ENCODE results near the gene LPCAT4.

LPCAT4 gene

GRCh38 chr15:34366271-34367065 lies 528 bp downstream of the LPCAT4 start:
- H3K9ac ChIP-seq (ENCODE audit: low read depth, low read length): peak overlapping the region; percentile 98
- TF ChIP-seq, protein P1, sequence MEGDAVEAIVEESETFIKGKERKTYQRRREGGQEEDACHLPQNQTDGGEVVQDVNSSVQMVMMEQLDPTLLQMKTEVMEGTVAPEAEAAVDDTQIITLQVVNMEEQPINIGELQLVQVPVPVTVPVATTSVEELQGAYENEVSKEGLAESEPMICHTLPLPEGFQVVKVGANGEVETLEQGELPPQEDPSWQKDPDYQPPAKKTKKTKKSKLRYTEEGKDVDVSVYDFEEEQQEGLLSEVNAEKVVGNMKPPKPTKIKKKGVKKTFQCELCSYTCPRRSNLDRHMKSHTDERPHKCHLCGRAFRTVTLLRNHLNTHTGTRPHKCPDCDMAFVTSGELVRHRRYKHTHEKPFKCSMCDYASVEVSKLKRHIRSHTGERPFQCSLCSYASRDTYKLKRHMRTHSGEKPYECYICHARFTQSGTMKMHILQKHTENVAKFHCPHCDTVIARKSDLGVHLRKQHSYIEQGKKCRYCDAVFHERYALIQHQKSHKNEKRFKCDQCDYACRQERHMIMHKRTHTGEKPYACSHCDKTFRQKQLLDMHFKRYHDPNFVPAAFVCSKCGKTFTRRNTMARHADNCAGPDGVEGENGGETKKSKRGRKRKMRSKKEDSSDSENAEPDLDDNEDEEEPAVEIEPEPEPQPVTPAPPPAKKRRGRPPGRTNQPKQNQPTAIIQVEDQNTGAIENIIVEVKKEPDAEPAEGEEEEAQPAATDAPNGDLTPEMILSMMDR (IDR thresholded peaks at IDR 0.05; ENCODE audit: borderline replicate concordance, extremely low read depth, low read length, poor library complexity, severe bottlenecking): no peak
- TF ChIP-seq EZH2 (IDR thresholded peaks at IDR 0.05; ENCODE audit: borderline replicate concordance, low read depth, low read length, severe bottlenecking): no peak
- H3K4me1 ChIP-seq (ENCODE audit: insufficient read depth, low read length): peaks cover 29% of the 10 kb centered on the region
- H3K27ac ChIP-seq (ENCODE audit: low read length): peak overlapping the region; percentile 69
- DNase-seq (peak; percentile 73), ATAC-seq (ENCODE audit: insufficient read depth, low read depth) (peak; percentile 47)
- H3K4me2 ChIP-seq (ENCODE audit: insufficient read depth, low read length): peak overlapping the region; percentile 79
- peaks cover 22% of the 10 kb centered on the region for H3K79me2 ChIP-seq (ENCODE audit: insufficient read depth, low read length)
- peaks cover 22% of the 10 kb centered on the region for H3K36me3 ChIP-seq (ENCODE audit: insufficient read depth, low read length)
- peaks cover 6% of the 10 kb centered on the region; the same call in 1 of the 2 replicates for H4K20me1 ChIP-seq (ENCODE audit: insufficient read depth, low read length)
- peak overlapping the region; percentile 58 to 92; a peak in 3 of 4 replicates for H3K4me3 ChIP-seq (ENCODE audit: low read depth in 1 of 2, low read length in 2 of 2)
- H3K27me3 ChIP-seq (ENCODE audit: insufficient read depth, low read length, poor library complexity): no peaks in the 10 kb centered on the region
- H2AFZ ChIP-seq (ENCODE audit: low read depth, low read length): peak overlapping the region; percentile 78
- no peaks in the 10 kb centered on the region for H3K9me3 ChIP-seq (ENCODE audit: insufficient read depth, low read length, severe bottlenecking)

DNA sequence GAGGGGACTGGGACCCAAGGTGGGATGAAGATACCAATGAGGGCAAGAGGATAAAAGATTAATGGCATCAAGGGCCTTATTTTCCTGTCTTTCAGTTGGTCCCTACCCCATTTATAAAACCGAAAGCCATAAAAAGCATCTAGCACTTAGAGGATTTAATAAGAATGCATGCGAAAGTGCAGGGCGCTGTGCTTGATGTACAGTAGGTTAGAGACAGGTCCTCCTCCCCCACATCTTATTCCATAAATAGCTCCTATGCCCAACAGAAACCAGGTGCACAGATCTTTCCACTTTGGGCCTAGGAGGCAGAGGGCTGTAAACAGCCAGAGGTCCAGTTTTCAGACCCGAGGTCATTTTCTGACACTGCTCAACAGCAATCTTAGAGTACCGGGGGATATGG lies 1.2 kb downstream of the LPCAT4 start:
- H3K27me3 ChIP-seq (ENCODE audit: insufficient read depth, low read length, poor library complexity): no peaks in the 10 kb centered on the region
- TF ChIP-seq EZH2 (IDR thresholded peaks at IDR 0.05; ENCODE audit: borderline replicate concordance, low read depth, low read length, severe bottlenecking): no peak
- TF ChIP-seq, protein P1 (IDR thresholded peaks at IDR 0.05; ENCODE audit: borderline replicate concordance, extremely low read depth, low read length, poor library complexity, severe bottlenecking): no peak
- H3K4me3 ChIP-seq (ENCODE audit: low read depth in 1 of 2, low read length in 2 of 2): peak overlapping the region; percentile 58 to 92; a peak in 3 of 4 replicates
- peaks cover 27% of the 10 kb centered on the region for H3K36me3 ChIP-seq (ENCODE audit: insufficient read depth, low read length)
- H3K4me2 ChIP-seq (ENCODE audit: insufficient read depth, low read length): peak overlapping the region; percentile 79
- no peaks in the 10 kb centered on the region for H3K9me3 ChIP-seq (ENCODE audit: insufficient read depth, low read length, severe bottlenecking)
- H3K4me1 ChIP-seq (ENCODE audit: insufficient read depth, low read length): peaks cover 29% of the 10 kb centered on the region
- no peak for DNase-seq
- peak overlapping the region; percentile 98 for H3K9ac ChIP-seq (ENCODE audit: low read depth, low read length)
- peaks cover 6% of the 10 kb centered on the region; the same call in 1 of the 2 replicates for H4K20me1 ChIP-seq (ENCODE audit: insufficient read depth, low read length)
- peak overlapping the region; percentile 69 for H3K27ac ChIP-seq (ENCODE audit: low read length)
- ATAC-seq (ENCODE audit: insufficient read depth, low read depth): no peak
- H2AFZ ChIP-seq (ENCODE audit: low read depth, low read length): peak overlapping the region; percentile 70
- peaks cover 22% of the 10 kb centered on the region for H3K79me2 ChIP-seq (ENCODE audit: insufficient read depth, low read length)

- H3K79me2 ChIP-seq (ENCODE audit: insufficient read depth, low read length): peaks cover 22% of the 10 kb centered on the region
- H2AFZ ChIP-seq (ENCODE audit: low read depth, low read length): no peak overlapping the region
- H4K20me1 ChIP-seq (ENCODE audit: insufficient read depth, low read length): peaks cover 6% of the 10 kb centered on the region; the same call in 1 of the 2 replicates
- peaks cover 29% of the 10 kb centered on the region for H3K4me1 ChIP-seq (ENCODE audit: insufficient read depth, low read length)
- peak overlapping the region; percentile 79 for H3K4me2 ChIP-seq (ENCODE audit: insufficient read depth, low read length)
- no peaks in the 10 kb centered on the region for H3K27me3 ChIP-seq (ENCODE audit: insufficient read depth, low read length, poor library complexity)
- no peak for ATAC-seq (ENCODE audit: insufficient read depth, low read depth)
- H3K4me3 ChIP-seq (ENCODE audit: low read depth in 1 of 2, low read length in 2 of 2): peak overlapping the region in 1 of 2 experiments; percentile 92; a peak in 2 of 4 replicates
- peak overlapping the region; percentile 69 for H3K27ac ChIP-seq (ENCODE audit: low read length)
- no peak for DNase-seq
- peaks cover 31% of the 10 kb centered on the region for H3K36me3 ChIP-seq (ENCODE audit: insufficient read depth, low read length)
- TF ChIP-seq, protein P1 (IDR thresholded peaks at IDR 0.05; ENCODE audit: borderline replicate concordance, extremely low read depth, low read length, poor library complexity, severe bottlenecking): no peak
- TF ChIP-seq EZH2 (IDR thresholded peaks at IDR 0.05; ENCODE audit: borderline replicate concordance, low read depth, low read length, severe bottlenecking): no peak
- no peaks in the 10 kb centered on the region for H3K9me3 ChIP-seq (ENCODE audit: insufficient read depth, low read length, severe bottlenecking)
- peak overlapping the region; percentile 98 for H3K9ac ChIP-seq (ENCODE audit: low read depth, low read length)
These were observed 1.7 kb downstream of the LPCAT4 start for GRCh38 chr15:34365091-34365825.
